HG02884 (cell line): ENCODE data around the gene AKAP13.

Experiments
- ATAC-seq: cut with Tn5 transposase; IDR thresholded peaks from one replicate; pipeline ENCODE4 v1.9.1; 2021; ENCODE audit warnings: mild to moderate bottlenecking, moderate library complexity; ENCODE audit not compliant: unreplicated experiment

The AKAP13 gene

DNA sequence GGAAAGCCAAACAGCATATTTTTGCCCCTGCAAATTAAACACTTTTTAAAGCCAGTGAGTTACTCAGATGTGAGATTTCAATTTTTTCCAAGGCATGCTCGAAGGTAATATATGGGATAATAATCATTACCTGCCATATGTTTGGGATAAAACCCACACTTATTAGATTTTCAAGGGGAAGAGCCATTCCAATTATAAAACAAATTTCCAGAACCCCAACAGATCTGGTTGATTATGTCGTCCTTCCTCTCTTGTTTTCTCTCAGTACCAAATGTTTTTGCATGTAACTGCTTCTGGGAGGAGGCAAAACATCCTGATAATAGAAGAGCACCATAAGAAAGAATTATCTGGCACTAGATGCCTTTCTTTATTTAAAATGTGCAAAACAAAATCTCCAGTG, 115.1 kb downstream of the AKAP13 start:
- no peak for ATAC-seq

DNA sequence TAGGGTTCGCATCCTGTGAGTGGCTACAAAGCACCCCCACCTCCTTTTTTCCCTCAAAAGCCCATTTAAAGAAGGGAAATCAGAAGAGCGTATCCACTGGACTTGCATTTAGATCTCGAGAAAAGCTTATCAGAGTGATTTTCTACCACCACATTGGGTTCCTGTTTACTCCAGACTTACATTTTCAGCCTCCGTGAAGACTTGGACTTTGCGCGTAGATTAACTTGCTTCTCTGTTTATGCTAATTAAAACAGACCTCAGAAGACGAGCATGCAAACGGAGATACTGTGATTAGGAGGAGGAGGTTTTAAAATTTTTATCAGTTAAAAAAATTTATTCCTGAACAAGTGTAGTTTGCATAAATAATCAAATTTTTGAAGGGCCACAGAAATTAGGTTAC, 115.7 kb downstream of the AKAP13 start:
- no peak for ATAC-seq

DNA sequence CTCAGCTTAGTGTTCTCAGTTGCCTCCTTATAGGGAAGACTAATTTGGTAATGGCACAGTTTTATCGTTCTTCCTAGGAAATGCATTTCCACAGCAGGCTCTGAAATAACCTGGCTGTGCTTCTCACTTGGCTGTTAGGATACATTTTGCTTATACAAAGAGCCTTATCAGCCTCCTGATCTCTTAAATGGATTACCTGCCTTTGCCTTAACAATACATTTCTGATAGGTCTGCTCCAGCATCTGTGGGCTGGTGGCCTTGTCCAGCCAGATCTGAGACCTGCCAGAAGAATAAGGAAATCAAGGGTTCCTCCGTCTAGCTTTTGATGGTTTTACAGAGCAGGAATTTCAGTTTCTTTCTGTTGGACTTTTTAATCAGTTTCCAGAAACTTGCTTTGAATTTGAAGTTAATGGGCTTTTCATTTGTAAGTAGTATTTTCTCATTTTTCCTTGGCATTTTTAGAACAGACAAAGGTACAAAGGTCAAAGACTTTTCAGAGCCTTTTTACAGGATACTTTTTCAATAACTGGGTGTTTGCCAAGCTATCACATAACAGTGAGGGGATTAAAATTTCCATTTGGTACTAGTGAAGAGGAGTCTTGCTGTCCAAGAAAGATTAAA, 116.3 kb downstream of the AKAP13 start:
- ATAC-seq: no peak

DNA sequence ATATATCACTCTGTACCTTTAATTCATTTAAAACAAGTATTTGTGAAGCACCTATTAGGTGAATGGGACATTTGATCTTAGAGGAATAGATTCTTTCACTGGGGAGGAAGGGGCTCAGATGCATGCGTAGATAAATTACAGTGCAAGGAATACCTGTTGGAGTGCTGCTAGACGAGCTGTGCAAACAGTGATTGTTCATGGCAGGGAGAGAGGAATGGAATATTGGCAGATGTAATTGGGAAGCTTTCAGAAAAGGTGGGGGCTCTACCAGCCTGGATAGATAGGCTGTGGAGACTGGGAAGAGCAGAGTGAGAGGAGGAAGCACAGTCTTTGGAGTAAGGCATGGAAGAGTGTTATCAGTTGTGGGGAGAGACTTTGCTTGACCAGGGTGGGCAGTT, 116.8 kb downstream of the AKAP13 start:
- no peak for ATAC-seq

DNA sequence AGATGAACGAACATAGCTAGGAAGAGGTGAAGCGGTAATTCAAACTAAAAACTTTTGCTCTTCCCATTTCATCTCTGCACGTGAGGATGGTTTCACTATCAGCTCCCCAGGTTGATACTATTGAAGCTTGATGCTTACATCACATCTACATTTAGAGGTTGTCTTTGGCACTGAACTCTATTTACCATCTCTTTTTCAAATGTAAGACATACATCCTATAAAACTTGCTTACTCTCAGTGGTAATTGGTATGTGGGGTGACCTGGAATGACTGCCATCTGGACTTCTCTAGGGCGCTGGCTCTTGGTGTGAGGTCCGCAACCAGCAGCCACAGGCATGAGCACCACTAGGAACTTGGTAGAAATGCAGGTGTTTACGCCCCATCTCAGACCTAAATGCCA, 118.1 kb downstream of the AKAP13 start:
- ATAC-seq: no peak

DNA sequence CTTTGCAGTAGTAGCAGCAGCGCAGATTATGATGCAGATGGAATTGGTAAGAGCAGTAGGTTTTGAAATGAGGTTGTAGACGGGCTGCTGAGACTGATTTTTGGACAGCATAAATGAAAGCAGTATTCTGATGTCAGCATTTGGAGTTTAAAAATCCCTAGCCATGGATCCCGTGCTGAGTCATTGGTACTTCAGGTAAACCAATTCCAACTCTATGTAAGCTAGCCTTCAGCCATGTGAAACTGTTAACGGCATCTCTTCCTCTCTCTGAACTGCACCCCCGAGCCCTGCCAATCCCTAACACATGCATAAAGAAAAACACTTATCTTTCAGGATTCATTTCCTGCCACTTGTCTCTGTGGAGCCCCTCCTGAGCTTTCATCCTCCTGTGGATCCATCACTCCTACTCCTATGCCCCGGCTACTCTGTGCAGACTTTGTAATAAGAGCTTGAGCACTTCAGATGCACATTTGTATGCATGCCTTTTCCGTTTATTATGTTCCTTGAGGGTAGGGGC, 119.0 kb downstream of the AKAP13 start:
- no peak for ATAC-seq

DNA sequence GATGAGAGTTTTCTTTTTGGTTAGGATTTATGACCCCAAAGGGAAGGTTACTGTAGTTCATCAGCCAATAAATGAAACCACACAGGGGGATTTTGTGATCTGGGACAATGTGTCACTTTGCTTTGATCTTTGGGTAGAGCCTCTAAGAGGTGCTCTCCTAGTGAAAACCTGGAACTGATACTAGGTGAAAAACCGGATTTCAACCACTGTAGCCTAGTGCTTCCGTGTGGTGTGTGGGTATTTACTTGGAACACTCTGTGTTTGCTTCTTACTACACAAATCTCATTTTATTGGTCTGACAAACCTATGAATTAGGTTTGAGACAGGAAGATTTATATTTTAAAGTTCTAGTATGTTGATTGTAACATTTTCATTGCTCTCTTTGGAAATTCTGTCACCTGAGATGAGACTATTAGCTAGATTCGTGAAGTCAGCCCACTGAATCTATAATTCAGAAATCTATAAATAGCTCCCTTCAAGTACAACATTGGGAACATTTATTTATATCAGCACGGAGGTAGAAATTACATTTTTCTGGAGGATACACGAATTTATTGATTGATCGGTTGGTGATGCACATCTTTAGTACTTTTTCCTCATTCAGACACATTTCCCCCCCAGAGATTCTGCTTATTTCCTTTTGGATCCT, 119.8 kb downstream of the AKAP13 start:
- ATAC-seq: no peak

DNA sequence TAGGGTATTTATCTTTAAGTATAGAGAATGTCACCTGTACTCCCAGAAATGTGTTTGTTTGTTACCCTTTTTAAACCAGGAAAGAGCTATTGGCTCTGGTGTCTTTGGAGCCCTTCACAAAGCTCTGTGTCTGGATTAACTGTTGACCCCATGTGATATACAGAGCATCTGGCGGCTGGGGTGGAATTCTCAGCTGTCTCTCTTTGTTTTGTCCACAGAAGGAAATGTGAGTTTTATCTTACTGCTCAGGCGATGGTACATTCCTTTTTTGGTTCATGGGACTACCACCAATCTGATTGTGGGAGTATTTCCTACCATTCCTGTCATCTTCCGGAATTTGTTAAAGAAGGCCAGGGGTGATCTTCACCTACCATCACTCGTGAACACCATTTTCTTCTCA, 120.3 kb downstream of the AKAP13 start:
- ATAC-seq: no peak

DNA sequence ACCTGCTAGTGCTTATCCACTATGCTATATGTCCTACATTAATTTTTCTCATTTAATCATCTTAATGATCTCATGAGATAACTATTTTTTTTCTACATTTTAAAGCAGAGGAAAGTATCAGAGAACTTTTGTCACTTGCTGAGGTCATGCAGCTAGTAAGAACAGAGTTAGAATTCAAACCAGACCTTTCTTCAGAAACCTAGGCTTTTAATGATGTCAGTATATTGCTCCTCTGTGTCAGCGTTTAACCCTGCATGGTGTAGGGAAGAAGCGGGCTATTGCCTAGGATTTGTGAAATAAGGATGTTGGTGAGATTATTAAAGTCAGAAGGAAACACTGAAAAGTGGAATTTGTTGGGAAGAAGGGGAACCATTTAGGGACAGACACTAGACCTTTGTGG, 121.2 kb downstream of the AKAP13 start:
- ATAC-seq: no peak

DNA sequence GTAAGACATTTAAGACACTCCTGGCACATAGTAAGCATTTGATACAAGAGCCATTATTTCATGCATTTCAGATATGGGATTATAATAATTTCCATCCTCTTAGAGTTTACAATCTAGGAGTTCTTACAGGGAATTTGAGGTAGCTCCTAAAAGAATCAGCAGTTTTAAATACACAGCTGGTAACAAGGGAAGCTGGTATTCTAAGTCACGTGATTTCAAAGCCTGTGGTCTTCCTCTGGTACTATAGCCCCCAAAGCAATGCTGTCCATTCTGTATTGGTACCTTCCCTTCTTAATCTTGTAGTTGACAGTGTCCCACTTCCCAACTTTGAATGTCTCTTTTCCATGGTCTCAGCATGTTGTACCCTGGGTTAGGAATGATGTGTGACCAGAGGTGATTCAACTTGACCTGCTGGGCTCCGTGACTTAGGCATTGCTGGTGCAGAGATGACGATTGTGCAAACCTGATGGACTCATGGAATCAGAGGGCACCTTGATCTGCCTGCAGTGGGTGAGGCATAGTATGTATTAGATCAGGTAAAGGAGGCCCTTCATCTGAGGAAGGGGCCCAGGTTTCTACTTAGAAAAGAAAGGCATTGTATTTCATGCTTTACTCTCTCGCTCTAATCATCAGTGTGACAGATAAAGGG, 122.9 kb downstream of the AKAP13 start:
- ATAC-seq: no peak

DNA sequence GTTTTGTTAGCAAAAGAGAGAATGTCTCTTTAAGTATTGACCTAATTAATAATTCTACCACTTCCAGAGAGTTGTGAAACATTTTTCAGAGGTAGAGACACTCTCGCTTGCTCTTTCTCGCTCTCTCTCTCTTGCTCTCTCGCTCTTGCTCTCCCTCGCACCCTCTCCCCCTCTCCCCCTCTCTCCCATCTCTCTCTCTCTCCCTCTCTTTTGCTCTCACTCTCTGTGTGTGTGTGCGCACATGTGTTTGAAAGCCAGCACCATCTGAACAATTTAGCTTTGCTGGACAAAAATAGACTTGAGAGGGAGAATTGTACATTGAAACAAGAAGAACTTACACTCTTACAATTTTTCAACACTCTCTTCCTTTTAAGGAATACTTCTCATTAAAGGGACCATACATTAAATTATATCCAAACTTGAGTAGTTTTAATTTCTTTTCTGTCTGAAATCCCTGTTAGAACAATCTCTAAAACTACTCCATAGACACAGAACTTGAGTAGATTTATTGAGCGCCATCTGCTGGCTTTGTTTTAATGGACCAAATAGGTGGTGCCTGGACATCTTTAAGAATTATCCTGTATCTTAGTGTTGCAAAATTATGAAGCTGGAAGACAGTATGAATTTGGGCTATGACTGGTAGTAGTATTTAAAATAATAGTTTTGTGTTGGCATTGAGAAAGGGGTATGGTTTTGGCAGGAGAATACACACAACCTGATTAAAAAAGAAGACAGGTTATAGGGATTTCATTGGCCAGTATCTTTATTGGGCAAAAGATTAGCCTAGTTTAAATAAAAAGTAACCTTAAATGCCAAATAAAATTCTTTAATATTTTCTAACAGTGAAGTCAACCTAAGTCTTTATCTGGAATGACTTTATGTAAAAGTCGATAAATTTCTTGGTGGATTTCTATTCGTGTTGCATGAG, 124.6 kb downstream of the AKAP13 start:
- no peak for ATAC-seq

DNA sequence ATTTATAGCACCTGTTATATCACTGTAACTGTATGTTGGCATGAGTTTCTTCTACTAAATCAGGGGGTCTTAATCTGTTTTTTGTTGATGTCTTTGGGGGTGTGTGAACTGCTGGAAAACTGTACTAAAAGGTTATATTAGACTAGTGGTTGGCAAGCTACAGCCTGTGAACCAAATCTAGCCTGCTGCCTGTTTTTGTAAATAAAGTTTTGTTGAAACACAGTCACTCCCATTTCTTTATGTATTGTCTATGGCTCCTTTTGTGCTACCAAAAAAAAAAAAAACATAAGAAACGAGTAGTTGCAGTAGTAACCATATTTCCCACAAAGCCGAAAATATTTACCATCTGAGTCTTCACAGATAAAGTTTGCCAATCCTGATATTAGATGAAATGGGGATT, 126.7 kb downstream of the AKAP13 start:
- no peak for ATAC-seq

DNA sequence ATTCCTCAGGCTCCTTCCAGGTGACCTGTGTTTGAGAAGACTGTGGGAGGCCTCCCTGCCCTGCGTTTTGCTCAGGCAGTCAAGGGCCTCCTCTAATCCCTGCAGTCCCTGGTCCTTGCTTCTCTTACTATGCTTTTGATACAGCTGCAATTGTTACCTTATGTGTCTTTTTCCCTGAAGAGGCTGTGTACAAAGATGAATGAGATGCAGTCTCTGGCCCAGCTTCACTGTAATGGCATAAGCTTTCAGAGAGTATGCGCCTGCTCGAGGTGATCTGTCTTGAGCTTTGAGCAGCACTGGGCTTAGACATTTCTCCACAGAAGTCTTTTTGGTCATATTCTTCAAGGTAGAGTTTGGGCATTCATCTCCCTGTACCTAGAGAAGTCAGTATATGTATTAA, 129.6 kb downstream of the AKAP13 start:
- ATAC-seq: no peak

DNA sequence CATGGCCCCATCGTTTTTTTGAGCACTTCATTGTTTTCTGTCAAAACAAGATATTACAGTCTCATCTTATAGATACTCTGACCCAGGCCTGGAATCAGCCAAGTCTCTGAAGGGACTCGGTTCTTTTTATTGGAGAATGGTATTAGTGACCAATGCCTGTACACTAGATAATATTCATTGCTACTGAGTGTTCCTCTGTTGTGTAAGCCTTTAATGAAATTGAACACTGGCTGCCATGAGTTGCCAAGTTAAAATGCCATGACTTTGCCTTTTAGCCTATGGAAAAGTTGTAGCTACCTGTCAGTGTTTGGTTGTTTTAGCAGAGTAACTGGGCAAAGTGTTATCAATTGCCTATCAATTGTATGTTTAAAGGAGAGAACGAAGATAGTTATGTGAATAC, 134.0 kb downstream of the AKAP13 start:
- no peak for ATAC-seq

DNA sequence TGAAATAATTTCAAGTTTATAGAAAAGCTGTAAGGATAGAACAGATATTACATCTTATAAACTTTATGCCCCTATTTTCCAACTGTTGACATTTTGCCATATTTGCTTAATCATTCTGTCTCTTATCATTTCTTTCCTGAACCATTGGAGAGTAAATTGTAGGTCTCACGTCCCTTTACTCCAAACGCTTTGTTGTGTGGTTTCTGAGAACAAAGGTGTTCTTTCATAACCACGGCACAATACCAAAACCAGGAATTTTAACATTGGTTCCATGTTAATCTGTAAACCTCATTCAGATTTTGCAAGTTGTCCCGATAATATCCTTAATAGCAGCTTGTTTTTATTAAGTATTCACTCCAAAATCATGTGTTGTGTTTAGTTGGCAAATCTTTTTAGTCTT, 134.8 kb downstream of the AKAP13 start:
- no peak for ATAC-seq

DNA sequence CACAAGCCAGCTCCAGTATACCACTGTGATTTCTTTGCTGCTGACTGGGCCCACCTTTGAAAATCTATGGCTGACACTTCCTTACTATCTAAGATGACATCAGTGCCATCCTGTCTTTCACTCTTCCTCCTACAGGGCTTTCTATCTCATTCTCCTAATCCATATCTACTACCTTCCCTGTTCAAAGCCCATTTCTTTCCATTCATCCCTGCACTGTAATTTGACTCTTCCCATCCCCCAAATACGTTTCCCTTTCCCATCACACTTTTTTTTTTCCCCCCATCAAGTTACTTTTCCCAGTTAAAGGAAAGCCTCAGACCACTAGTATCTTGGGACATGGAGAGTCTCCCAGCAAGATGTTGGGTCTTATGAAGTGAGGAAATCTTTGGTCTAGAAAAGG, 136.7 kb downstream of the AKAP13 start:
- ATAC-seq: no peak

DNA sequence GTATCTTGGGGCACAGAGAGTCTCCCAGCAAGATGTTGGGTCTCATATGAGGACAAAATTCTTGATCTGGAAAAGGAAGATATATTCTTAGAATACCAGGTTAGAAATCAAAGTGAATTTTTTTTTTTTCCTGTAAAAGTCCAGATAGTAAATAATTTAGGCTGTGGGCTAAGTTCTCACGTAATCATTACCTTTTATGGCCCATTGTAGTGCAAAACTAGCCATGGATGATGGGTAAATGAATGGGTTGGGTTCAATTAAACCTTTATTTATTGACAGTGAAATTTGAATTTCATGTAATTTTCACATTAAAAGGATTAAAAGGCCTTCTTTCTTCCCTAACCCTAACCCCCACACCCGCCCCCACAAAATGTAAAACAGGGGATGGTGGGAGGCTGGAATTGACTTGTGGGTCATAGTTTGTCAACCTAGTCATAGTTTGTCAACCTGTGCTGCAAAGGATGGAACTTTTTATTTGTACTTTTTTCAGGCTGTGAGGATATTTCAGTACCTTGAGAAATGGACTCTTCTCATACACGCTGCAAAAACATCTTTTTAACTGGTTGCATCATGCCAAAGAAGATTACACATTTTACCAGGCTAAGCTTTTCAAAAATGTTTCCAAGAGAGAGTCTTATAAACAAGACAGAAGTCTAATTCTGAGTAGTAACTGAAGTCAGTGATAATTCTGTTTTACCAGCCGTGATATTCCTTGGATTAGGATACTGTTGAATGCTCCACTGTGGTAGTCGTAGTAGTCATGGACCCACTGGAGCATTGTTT, 138.8 kb downstream of the AKAP13 start:
- ATAC-seq: no peak

DNA sequence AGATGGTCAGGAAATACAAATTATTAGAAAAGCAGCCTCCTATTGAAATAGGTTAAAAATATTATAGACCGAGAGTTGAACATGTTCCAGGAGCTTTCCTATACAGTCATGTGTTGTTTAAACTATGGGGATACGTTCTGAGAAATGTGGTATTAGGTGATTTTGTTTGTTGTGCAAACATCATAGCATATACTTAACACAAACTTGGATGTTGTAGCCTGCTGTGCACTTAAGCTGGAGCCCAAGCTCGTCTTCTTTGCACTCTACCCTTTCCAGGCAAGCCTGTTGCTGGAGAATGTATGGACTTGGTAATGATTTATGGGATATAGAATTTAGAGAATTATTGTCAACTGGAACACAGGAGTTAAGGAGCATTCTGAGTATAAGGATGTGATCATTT, 140.2 kb downstream of the AKAP13 start:
- no peak for ATAC-seq

DNA sequence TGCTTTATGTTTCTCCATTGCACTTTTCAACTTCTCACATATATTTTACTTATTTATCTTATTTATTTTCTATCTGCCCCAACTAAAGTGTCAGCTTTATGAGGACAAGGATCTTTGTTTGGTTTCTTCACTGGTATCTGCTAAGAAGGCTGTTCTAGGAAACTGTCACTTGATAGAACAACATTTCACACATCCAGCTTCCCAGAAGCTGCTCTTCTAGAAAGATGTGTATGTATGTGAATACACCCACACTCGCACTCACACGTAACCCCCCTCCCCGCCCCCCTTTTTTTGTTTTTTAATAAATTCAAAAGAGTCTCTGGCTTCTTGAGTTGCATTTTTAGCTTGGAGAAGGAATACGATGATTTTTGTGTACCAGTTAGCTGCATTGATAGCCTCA, 143.1 kb downstream of the AKAP13 start:
- no peak for ATAC-seq

DNA sequence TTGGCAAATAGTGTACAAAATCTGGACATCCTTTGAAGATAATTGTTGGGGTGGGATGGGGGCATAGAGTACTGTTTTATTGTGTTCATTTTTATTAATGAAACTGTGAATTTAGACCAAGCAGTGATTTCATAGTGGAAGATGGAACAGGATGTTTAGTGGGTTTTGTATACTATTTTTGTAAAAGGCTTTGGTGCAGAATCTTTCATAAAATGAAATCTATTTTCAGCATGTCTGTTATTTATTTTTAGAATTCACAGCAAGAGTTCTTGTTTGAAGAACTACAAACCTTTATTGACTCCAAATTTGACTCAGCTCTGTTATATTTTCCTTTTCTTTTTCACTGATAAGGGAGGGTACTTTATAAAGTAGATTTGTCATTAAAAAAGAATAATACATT, 145.4 kb downstream of the AKAP13 start:
- ATAC-seq: no peak

DNA sequence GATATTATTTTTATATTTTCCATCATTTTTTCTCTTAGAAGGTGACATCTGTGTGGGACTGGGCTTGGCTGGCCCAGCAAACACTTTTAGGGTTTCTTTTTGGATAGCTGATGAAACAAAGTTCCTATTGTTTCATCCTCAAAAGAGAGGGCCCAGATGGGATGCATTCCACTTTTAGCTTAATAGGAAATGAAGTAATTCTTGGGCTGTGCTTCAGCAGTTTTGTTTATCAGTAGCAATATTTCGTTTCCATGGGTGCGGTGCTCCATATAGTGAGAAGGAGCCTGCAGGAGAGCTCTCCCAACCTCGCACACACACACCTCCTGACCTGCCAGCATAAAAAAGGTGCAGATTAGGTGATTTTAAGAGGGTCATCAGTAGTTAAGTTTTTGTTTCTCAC, 147.5 kb downstream of the AKAP13 start:
- ATAC-seq: no peak
